Ishikawa (cell line): ENCODE data around the gene MSRB3.
A peak's percentile ranks its signal among the peaks of the same experiment; 100 is the strongest.

Source experiments
- CEBPB ChIP-seq: IDR thresholded peaks from 2 replicates; pipeline ENCODE4 v1.6.1; 2012
- CREB1 ChIP-seq: IDR thresholded peaks from 2 replicates; pipeline ENCODE4 v1.6.1; 2012; ENCODE audit warnings: low read depth
- EGR1 ChIP-seq: IDR thresholded peaks from 2 replicates; pipeline ENCODE4 v1.6.1; 2012
- EP300 ChIP-seq: IDR thresholded peaks from 2 replicates; pipeline ENCODE4 v1.6.1; 2012; ENCODE audit warnings: borderline replicate concordance
- FOXM1 ChIP-seq: IDR thresholded peaks from 2 replicates; pipeline ENCODE4 v1.6.1; 2012; ENCODE audit warnings: low read depth, borderline replicate concordance
- NFIC ChIP-seq: IDR thresholded peaks from 2 replicates; pipeline ENCODE4 v1.6.1; 2012
- RAD21 ChIP-seq: IDR thresholded peaks from 2 replicates; pipeline ENCODE4 v1.6.1; 2012; ENCODE audit warnings: low read depth
- REST ChIP-seq: IDR thresholded peaks from 2 replicates; pipeline ENCODE4 v1.6.1; 2012; ENCODE audit warnings: low read depth, mild to moderate bottlenecking
- TAF1 ChIP-seq: IDR thresholded peaks from 2 replicates; pipeline ENCODE4 v1.6.1; 2012; ENCODE audit warnings: low read depth, mild to moderate bottlenecking
- TCF12 ChIP-seq: IDR thresholded peaks from 2 replicates; pipeline ENCODE4 v1.6.1; 2012; ENCODE audit warnings: low read depth
- TEAD4 ChIP-seq: IDR thresholded peaks from 2 replicates; pipeline ENCODE4 v1.6.1; 2012
- YY1 ChIP-seq: IDR thresholded peaks from 2 replicates; pipeline ENCODE4 v1.6.1; 2012; ENCODE audit warnings: low read depth
- ZBTB7A ChIP-seq: IDR thresholded peaks from 2 replicates; pipeline ENCODE4 v1.6.1; 2012; ENCODE audit warnings: low read depth
- TF ChIP-seq, protein P1 (sequence below): IDR thresholded peaks from 2 replicates; pipeline ENCODE4 v1.6.1; 2012
- TF ChIP-seq, protein P2 (sequence below): IDR thresholded peaks from 2 replicates; pipeline ENCODE4 v1.6.1; 2012

MSRB3 gene

DNA sequence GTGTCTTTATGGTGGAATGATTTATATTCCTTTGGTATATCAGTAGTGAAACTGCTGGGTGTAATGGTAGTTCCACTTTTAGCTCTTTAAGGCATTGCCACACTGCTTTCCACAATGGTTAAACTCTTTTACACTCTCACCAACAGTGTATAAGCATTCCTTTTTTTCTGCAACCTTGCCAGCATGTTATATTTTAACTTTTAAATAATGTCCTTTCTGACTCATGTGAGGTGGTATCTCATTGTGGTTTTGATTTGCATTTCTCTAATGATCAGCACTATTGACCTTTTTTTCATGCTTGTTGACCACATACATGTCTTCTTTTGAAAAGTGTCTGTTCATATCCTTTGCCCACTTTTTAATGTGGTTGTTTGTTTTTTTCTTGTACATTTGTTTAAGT, 142.5 kb downstream of the MSRB3 start:
- TF ChIP-seq, protein P1, sequence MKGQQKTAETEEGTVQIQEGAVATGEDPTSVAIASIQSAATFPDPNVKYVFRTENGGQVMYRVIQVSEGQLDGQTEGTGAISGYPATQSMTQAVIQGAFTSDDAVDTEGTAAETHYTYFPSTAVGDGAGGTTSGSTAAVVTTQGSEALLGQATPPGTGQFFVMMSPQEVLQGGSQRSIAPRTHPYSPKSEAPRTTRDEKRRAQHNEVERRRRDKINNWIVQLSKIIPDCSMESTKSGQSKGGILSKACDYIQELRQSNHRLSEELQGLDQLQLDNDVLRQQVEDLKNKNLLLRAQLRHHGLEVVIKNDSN: no peak
- TF ChIP-seq TCF12 (no peak), FOXM1 (no peak), EP300 (no peak), REST (no peak), ZBTB7A (no peak), TAF1 (no peak), YY1 (no peak)
- TF ChIP-seq, protein P2, sequence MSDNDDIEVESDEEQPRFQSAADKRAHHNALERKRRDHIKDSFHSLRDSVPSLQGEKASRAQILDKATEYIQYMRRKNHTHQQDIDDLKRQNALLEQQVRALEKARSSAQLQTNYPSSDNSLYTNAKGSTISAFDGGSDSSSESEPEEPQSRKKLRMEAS: no peak

- TF ChIP-seq TAF1 (no peak), ZBTB7A (no peak), EGR1 (no peak)
- TF ChIP-seq, protein P2: no peak
Observed at GRCh38 chr12:65427646-65428045, 149.2 kb downstream of the MSRB3 start.

GRCh38 chr12:65430006-65430405, 151.5 kb downstream of the MSRB3 start:
- TF ChIP-seq YY1 (no peak), ZBTB7A (no peak)

- TF ChIP-seq, protein P1: no peak
- TF ChIP-seq FOXM1: peak; percentile 88; the same call in 1 of the 2 replicates
- peak; percentile 94 for TF ChIP-seq TEAD4
- TF ChIP-seq EP300: peak; percentile 89; the same call in 1 of the 2 replicates
- peak; percentile 85 for TF ChIP-seq TCF12
- no peak for TF ChIP-seq REST
- TF ChIP-seq CEBPB: no peak
- peak; percentile 51; the same call in 1 of the 2 replicates for TF ChIP-seq NFIC
- TF ChIP-seq EGR1: no peak
Observed at GRCh38 chr12:65430571-65431306, 152.3 kb downstream of the MSRB3 start.

DNA sequence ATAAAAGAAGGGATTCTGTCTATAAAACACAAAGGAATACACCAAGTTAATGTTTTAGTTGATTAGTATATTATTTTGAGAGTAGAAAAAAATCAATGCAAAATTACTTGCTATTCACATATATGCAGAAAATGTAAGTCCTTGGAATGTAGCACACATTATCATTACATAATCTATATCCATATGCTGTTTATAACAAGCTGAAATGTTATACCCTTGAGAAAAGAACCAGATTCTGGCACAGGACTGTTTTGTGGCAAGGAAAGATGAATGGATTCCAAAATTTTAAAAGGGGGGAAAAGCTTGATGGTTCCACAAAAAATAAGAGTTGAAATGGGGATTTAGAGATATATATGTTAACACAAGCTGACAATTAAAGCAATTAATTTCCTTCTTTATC, 153.6 kb downstream of the MSRB3 start:
- TF ChIP-seq TEAD4 (peak; percentile 51; the same call in 1 of the 2 replicates), EGR1 (no peak)

DNA sequence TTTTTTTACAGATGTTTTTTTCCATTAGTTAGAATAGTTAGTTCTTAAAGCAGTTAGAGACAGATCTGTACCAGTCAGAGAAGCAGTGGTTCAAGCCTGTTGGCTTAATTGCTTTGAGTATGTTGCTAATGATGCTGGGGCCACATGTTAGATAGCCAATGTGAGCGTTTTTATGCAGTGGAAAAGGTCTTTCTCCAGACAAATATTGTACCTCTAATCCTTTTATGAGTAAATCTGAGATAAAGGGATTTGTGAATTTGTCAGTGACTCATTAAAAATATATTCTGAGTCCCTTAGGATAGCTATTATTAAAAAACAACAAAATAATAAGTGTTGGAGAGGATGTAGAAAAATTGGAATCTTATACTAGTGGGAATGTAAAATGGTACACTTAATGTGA, 154.2 kb downstream of the MSRB3 start:
- TF ChIP-seq, protein P1: no peak
- TF ChIP-seq, protein P2: no peak
- TF ChIP-seq FOXM1: no peak
- TF ChIP-seq EP300: no peak
- no peak for TF ChIP-seq CREB1
- no peak for TF ChIP-seq CEBPB
- TF ChIP-seq YY1: no peak

DNA sequence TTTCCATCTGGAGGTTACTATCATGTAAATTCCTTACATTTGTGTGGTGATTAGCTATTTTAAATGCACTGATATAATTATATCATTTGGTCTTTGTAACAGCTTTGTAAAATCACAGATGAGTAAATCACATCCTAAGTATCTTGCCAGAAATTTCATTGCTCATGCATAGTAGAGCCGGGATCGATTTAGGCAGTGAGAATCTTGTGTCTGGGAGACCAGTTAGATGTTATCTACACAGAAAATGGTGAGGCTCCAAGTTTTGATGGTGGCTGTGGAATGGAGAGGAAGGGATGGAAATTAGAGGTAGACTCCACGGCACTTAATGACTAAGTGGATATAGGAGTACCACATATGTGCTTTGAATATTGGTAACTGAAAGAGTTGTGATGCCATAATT, 156.3 kb downstream of the MSRB3 start:
- TF ChIP-seq NFIC (no peak), EP300 (no peak), EGR1 (no peak), CEBPB (no peak), TEAD4 (no peak), REST (no peak), YY1 (no peak), TAF1 (no peak), RAD21 (no peak), TCF12 (no peak), ZBTB7A (no peak), FOXM1 (no peak)
- TF ChIP-seq, protein P1: no peak
- TF ChIP-seq, protein P2: no peak
